IMR-90 (cell line): ENCODE results near the gene BMPER.

Experiments used
- BHLHE40 ChIP-seq: fragments of 150-350 bp; IDR thresholded peaks from 2 replicates; pipeline ENCODE4 v1.6.1; 2016; ENCODE audit warnings: mild to moderate bottlenecking, low read depth, low read length
- CEBPB ChIP-seq: IDR thresholded peaks from 2 replicates; pipeline ENCODE4 v1.6.1; 2012; ENCODE audit warnings: low read depth, low read length, improper control_type of control experiment
- ELK1 ChIP-seq: fragments of 150-350 bp; IDR thresholded peaks from 2 replicates; pipeline ENCODE4 v1.6.1; 2016; ENCODE audit warnings: low read depth, mild to moderate bottlenecking, low read length, moderate library complexity, borderline replicate concordance
- FOS ChIP-seq: fragments of 150-350 bp; IDR thresholded peaks from 2 replicates; pipeline ENCODE4 v1.6.1; 2016; ENCODE audit warnings: low read depth, low read length
- MAZ ChIP-seq: IDR thresholded peaks from 2 replicates; pipeline ENCODE4 v1.6.1; 2012; ENCODE audit warnings: low read depth, mild to moderate bottlenecking, low read length, improper control_type of control experiment, moderate library complexity, borderline replicate concordance
- MXI1 ChIP-seq: IDR thresholded peaks from 2 replicates; pipeline ENCODE4 v1.6.1; 2012; ENCODE audit warnings: low read depth, mild to moderate bottlenecking, low read length, moderate library complexity, borderline replicate concordance
- POLR2A ChIP-seq: IDR thresholded peaks from 2 replicates; pipeline ENCODE4 v1.6.1; 2012; ENCODE audit warnings: mild to moderate bottlenecking, low read depth, low read length
- RAD21 ChIP-seq: IDR thresholded peaks from 2 replicates; pipeline ENCODE4 v1.6.1; 2012; ENCODE audit warnings: low read length, improper control_type of control experiment
- RCOR1 ChIP-seq: IDR thresholded peaks from 2 replicates; pipeline ENCODE4 v1.6.1; 2012; ENCODE audit warnings: mild to moderate bottlenecking, low read length, improper control_type of control experiment; ENCODE audit not compliant: insufficient replicate concordance
- RFX5 ChIP-seq: IDR thresholded peaks from 2 replicates; pipeline ENCODE4 v1.8.0; 2012; ENCODE audit warnings: low read depth, mild to moderate bottlenecking, low read length, moderate library complexity
- SMC3 ChIP-seq: fragments of 150-350 bp; IDR thresholded peaks from 2 replicates; pipeline ENCODE4 v1.6.1; 2016; ENCODE audit warnings: low read depth, mild to moderate bottlenecking, antibody characterized with exemption, low read length, moderate library complexity
- TF ChIP-seq, protein P1 (sequence below): conservative IDR thresholded peaks from 2 replicates; pipeline ENCODE4 v1.5.1; 2012; ENCODE audit warnings: mild to moderate bottlenecking, low read depth, low read length, improper control_type of control experiment

- TF ChIP-seq MAZ, result no peak
- no peak for TF ChIP-seq POLR2A
- TF ChIP-seq, protein P1, sequence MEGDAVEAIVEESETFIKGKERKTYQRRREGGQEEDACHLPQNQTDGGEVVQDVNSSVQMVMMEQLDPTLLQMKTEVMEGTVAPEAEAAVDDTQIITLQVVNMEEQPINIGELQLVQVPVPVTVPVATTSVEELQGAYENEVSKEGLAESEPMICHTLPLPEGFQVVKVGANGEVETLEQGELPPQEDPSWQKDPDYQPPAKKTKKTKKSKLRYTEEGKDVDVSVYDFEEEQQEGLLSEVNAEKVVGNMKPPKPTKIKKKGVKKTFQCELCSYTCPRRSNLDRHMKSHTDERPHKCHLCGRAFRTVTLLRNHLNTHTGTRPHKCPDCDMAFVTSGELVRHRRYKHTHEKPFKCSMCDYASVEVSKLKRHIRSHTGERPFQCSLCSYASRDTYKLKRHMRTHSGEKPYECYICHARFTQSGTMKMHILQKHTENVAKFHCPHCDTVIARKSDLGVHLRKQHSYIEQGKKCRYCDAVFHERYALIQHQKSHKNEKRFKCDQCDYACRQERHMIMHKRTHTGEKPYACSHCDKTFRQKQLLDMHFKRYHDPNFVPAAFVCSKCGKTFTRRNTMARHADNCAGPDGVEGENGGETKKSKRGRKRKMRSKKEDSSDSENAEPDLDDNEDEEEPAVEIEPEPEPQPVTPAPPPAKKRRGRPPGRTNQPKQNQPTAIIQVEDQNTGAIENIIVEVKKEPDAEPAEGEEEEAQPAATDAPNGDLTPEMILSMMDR, result no peak
- no peak for TF ChIP-seq RFX5
- TF ChIP-seq FOS, result no peak
- TF ChIP-seq BHLHE40, result no peak
- no peak for TF ChIP-seq SMC3
- no peak for TF ChIP-seq RCOR1
- no peak for TF ChIP-seq MXI1
- no peak for TF ChIP-seq CEBPB
- no peak for TF ChIP-seq ELK1
- TF ChIP-seq RAD21, result no peak
These were observed 282.5 kb downstream of the BMPER start for GRCh38 chr7:34187798-34188307.
